ELR (cell line): Measurements from ENCODE around the gene SPATA2L.

Source experiments
- DNase-seq: peaks from one replicate; pipeline ENCODE4 v3.0.0-alpha.2; 2015; ENCODE audit warnings: low read depth

Gene SPATA2L

DNA sequence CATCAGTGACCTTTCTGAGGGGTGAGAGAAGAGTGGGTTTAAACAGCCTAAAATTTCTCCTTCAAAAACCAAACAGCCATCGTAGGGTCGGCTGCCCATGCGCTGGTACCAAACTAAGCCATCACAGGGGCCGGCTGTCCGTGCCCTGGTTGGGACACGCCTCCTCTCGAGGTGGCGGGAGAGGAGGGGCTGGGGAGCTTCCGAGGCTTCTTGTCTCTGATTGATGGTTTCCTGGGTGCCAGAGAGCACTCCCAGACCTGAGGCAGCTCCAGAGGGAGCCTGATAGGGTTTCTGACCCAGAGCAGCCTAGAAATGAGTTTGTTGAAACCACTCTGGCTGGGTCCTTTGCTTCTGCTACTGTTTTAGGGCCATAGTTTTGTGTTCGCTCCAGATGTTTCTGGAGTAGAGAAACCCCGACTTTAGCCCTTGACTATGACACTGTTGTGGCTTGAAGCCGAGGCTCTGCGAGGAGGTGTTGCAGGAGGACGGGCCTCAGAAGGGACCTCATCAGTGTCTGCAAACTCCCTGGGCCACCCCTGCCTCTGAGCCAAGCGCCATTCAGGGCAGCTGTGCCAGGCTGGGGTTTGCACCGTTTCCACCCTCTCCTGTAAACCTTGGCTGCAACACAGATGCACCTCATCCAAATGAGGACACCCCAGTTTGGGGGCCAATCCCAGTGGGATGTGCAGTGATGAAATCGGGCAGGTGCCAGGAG, 26.1 kb upstream of the SPATA2L start:
- no peak for DNase-seq

- no peak for DNase-seq
Measured at GRCh38 chr16:89723279-89724250, 22.1 kb upstream of the SPATA2L start.

- DNase-seq = peak; percentile 43
Measured at GRCh38 chr16:89722392-89723278, 21.1 kb upstream of the SPATA2L start.

- DNase-seq = peak; percentile 73
Measured at GRCh38 chr16:89721546-89722391, 20.3 kb upstream of the SPATA2L start.

DNA sequence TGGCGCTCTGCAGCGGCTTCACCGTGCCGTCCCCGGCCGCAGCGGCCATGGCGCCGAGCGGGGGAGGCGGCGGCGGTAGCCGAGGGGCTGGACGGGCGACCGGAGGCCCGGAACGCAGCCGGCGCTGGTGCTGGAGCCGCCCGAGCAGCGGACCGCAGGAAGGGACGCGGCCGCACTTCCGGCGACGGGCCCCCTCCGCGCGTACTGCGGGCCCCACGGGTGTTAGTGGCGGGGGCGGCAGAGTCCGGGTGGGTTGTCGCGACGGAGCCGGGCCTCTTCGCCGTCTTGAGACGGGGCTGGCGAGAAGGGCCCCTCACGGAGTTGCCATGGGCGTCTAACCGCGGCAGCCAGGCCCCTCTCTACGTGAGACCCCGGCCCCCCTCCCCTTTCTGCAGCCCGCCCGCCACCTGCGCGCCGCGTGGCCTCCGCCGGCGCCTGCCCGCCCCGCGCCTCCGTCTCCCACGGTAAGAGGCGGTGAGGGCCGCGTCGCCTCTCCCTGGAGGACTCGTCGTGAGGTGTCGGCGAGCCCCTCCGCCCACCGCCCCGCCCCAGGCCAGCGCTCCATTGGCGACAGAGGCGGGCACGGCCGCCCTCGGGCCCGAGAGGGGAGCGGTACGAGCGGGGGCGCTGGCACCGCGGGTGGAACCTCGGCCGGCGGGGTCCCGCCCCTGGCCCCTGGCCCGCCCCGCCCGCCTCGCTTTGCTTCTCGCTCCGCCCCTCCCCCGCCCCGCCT, 19.5 kb upstream of the SPATA2L start, which contains the start of the genes VPS9D1 and ZNF276:
VPS9D1 (minus strand) TSS at position 86 of the 733 bp plus-strand sequence; CDS start at position 49, 37 bp downstream.
ZNF276 (plus strand) TSS at position 725 of the 733 bp plus-strand sequence. CDS start 104 bp downstream, outside the sequence.
- DNase-seq = peak; percentile 89

DNA sequence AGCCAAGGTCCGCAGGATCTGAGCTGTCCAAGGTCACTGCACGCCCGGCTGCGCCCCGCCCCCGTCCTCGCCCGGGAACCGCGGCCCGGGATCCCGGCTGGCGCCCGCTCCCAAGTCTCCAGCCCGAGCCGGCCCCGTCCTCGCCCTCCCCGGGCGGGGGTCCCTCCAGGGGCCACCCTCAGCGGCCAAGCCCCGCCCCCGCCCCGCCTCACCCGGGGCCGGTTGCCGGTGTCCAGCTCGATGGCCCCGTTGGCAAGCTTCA, 19.0 kb upstream of the SPATA2L start:
- DNase-seq = peak; percentile 44

GRCh38 chr16:89717688-89718505, 16.4 kb upstream of the SPATA2L start:
- DNase-seq = no peak

DNA sequence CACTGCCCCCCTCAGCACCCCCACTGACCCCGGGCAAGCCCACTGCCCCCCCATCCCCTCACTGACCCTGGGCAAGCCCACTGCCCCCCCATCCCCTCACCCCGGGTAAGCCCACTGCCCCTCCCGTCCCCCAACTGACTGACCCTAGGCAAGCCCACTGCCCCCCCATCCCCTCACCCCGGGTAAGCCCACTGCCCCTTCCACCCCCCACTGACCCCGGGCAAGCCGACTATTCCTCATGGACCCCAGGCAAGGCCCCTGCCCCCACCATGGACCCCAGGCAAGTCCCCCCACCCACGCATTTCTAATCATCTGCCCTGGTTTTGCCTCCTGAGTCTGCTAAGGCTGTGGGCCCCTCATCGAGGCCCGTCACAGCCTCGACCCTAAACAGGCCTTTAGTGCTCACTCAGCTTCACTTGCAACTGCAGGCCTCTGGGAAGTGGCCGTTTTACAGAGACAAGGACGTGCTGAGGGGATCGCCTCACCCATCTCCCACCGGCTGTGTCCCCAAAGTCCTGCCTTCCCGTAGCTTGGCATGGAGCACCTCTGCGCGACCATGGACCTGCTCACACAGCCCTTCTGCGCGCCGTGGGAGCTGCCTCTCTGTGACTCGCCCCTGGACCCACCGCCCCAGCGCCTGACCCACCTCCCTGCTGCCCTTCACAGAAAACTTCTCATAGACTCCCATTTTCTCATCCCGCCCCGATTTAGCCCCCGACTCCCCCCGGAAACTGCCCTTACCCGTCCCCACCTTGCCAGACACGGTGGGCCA, 15.6 kb upstream of the SPATA2L start:
- no peak for DNase-seq

- no peak for DNase-seq
Measured at GRCh38 chr16:89716493-89716892, 15.0 kb upstream of the SPATA2L start.

DNA sequence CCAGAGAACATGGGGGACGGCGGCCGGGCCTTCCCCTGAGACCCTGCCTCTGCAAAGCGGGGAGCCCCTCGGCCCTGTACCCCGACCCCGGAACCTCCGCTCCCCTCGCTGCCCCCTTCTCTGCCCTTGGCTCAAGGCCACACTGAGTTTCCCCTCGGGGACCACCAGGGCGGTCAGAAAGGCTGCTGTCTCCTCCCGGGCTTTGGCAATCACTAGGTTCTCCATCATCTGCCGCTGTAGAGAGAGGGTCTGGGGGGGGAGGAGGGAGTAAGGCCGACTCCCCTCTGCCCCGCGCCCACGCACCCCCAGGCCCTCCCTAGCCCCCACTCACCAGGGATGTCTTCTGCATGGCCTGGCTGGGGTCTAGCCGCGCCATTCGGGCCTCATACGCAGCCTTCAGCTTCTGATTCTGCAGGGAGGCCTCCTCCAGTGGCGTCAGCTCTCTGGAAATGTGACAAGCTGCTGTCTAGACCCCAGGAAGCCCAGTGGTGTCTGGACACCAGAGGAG, 10.8 kb upstream of the SPATA2L start:
- no peak for DNase-seq

- DNase-seq = peak; percentile 78
Measured at GRCh38 chr16:89711601-89712273, 10.2 kb upstream of the SPATA2L start.

- DNase-seq = no peak
Measured at GRCh38 chr16:89710709-89711564, 9.4 kb upstream of the SPATA2L start.

DNA sequence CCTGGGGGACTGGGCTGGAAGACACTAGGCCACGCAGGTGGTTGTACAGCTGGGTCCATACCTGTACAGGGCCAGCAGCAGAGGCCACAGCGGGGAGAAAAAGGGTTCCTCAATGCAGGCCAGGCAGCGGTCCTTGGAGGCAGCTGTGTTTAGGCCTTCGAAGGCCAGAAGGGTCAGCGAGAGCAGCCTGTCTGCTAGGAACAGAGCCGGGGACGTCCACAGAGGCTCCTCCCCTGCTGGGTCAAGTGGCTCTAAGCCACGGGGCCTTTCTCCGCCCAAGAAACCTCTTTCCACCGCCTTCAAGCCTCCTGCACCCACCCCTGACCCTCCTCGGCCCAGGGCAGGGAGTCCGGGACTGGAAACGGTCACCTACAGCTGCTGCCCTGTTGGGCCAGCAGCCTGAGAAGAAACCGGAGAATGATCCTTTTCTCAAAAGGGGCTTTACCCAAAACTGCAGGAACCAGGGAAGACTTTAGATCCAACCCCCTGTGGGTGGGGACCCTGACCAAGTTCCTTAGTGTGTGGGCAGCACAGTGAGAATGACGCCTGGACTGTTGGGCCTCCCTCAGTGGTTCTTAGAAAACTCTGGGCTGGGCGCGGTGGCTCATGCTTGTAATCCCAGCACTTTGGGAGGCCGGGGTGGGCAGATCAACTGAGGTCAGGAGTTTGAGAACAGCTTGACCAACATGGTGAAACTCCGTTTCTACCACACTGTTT, 8.4 kb upstream of the SPATA2L start:
- no peak for DNase-seq

DNA sequence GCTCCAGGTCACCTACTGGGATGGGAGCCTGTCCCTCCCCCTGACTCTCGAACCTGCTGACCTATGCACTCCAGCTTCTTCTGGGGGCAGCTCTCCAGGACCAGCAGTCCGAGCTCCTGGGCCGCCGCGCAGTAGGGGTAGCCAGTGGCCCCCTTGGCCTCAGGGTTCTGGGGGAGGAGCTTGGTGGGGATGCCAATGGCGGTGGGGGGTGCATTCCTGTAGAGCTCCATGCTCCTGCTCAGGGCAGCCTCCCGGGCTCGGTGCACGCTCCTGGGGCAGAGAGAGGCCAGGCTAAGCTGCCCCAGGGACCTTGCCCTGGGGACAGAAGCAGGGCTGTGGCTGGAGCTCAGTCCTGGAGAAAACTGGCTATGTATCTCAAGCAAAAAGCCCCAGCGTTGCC, 7.7 kb upstream of the SPATA2L start:
- DNase-seq = no peak

GRCh38 chr16:89708481-89708931, 7.0 kb upstream of the SPATA2L start:
- no peak for DNase-seq

DNA sequence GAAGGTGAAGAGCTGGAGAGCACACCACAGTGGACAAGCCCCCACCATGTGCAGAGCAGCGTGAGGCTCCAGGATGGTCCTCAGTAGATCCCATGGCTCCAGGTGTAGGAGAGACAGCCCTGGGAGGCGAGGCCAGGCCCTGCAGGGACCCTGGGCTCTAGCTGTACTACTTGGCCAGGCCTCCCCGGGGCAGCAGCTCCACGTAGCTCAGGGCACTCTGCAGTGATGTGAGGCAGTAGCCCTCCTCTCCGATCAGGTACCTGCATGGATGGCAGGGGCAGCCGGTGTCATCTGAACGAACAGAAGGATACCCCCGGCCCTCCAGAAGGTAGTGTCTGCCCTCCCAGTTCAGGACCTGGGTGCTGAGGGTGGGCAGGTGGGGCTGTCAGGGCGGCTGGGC, 6.2 kb upstream of the SPATA2L start:
- no peak for DNase-seq
